ENCODE data around the gene PLPPR3.

The PLPPR3 gene, protein sequence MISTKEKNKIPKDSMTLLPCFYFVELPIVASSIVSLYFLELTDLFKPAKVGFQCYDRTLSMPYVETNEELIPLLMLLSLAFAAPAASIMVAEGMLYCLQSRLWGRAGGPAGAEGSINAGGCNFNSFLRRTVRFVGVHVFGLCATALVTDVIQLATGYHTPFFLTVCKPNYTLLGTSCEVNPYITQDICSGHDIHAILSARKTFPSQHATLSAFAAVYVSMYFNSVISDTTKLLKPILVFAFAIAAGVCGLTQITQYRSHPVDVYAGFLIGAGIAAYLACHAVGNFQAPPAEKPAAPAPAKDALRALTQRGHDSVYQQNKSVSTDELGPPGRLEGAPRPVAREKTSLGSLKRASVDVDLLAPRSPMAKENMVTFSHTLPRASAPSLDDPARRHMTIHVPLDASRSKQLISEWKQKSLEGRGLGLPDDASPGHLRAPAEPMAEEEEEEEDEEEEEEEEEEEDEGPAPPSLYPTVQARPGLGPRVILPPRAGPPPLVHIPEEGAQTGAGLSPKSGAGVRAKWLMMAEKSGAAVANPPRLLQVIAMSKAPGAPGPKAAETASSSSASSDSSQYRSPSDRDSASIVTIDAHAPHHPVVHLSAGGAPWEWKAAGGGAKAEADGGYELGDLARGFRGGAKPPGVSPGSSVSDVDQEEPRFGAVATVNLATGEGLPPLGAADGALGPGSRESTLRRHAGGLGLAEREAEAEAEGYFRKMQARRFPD
- 0 reads per million in 2 donors for total RNA-seq

- DNase-seq: no peak
Observed at GRCh38 chr19:821825-822503, at the start of gene PLPPR3. PLPPR3 (minus strand) TSS chr19:821955; CDS start chr19:821559, 396 bp downstream.

DNA sequence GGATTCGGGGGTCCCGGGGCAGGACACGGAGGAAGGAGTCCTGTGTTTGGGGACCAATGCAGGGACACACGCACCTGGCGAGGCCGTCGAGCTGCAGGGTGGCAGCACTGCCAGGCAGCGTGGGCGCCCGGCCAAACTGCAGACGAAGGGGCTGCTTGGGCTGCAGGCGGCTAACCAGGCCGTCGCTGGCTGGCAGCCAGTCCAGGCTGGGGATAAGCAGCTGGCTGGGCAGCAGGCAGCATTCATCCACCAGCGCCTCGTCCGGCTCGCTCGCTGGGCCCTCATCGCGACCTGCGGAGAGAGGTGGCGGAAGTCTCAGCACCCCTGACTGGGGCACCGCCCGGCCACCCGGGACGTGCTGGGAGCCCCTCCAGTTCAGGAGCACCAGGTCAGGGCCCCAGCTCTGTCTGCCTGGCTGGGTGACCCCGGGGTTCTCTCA is 49.2 kb upstream of the PLPPR3 start:
- DNase-seq: no peak

DNA sequence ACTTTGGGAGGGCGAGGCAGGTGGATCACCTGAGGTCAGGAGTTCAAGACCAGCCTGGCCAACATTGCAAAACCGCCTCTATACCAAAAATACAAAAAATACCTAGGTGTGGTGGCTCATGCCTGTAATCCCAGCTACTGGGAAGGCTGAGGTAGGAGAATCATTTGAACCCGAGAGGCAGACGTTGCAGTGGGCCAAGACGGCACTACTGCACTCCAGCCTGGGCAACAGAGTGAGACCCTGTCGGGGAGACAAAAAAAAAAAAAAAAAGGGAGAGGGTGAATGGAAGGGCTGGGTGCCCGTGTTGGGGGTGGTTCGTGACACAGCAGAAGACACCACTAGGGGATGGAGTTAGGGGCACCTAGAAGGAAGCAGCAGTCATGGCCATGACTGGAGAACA is 48.6 kb upstream of the PLPPR3 start:
- no peak for DNase-seq

DNA sequence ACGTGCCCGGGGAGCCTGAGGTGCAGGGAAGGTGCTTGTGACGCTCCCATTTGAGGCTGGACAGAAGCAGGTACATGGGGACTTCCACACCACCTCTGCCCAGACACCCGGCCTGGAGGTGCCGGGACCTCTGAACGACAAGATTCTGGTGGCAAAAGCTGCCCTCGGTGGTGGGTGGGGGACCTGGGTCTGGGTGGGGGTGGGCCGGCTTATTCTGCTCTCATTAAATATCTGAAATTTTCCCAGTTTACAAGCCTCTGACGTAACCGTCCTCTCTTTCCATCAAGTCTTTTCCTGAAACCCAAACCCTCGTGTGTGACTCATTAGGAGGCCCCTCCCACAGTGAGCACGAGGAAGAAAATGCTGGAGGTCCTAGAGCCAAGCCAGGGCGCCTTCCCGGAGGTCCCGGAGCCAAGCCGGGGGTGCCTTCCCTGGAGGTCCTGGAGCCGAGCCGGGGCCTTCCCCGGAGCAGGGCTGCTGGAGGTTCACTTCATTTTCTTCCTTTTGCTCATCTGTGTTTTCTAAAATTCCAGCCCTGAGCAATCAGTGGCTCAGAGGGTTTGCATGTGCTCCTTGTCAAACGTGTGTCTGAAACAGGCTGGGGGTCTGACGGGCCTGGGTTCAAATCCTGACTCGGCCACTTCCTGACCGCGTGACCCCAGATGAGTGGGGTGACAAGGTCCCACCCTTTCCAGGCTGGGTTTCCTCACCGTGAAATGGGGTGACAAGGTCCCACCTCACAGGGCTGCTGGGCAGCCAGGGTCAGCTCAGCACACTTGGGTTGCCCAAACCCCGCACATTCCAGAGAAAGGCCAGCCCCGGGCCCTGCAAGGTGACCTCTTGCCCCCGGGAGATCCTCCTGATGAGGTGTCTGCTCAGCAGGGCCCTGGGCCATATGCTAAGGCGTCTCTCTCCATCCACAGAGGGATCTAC is 47.8 kb upstream of the PLPPR3 start:
- no peak for DNase-seq

- no peak for DNase-seq
Observed at GRCh38 chr19:868458-869244, 46.9 kb upstream of the PLPPR3 start.

DNA sequence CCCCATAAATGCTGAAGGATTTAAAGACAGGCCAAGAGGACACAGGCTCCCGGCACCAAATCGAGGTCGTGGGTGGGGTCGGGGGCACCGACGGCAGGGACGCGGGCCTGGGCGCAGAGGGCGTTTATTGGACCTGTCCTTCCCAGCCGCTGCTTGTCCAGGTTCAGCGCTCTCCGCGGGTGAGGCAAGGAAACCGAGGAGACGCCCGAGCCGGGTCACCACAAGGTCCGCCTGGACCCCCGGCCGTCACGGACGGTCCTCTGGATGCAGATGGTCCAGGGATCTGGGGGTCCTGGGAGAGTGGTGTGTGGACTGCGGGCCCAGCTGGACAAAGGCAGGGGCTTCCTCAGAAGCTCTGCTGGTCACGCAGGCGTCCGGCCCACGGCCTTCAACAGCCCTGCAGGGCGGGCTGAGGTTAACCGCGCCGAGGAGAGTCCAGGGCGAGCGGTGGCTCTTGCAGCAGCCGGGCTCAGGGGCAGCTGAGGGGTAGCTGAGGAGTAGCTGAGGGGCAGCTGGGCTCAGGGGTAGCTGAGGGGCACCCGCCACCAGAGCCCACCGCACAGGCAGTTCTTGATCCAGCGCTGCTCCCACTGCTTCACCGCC is 46.2 kb upstream of the PLPPR3 start:
- no peak for DNase-seq

GRCh38 chr19:867301-867793 is 45.6 kb upstream of the PLPPR3 start:
- DNase-seq: no peak

GRCh38 chr19:866769-867300 is 45.1 kb upstream of the PLPPR3 start:
- no peak for DNase-seq

- DNase-seq: no peak
Observed at GRCh38 chr19:863315-863620, 41.5 kb upstream of the PLPPR3 start.

- DNase-seq: peak; percentile 79
Observed at GRCh38 chr19:862581-863314, 41.0 kb upstream of the PLPPR3 start.

DNA sequence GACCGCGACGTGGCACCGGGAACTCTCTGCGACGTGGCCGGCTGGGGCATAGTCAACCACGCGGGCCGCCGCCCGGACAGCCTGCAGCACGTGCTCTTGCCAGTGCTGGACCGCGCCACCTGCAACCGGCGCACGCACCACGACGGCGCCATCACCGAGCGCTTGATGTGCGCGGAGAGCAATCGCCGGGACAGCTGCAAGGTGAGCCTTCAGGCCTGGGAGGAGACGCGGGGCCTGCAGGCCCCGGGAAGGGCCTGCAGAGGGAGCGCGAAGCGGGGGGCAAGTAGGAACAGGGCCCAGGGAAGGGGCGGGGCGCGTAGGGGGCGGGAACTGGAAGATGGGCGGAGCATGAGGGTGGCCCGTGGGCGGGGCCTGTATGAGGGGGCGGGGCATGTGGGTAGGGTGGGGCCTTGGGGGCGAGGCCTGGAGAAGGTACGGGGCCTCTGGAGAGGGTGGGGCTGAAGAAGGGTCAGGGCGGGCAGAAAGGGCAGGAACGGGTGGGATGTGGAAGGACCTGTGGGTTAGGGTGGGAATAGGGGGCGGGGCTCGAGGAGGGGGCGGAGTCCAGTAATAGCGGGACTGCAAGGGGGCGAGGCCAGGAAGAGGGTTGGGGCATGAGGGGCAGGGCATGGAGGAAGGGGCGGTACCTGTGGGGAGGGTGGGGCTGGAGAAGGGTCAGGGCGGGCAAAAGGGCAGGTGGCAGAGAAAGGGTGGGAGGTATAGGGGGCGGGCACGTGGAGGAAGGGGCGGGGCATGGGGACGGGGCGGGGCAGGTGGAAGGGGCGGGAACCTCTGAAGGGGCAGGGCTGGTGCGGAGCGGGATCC is 40.2 kb upstream of the PLPPR3 start:
- DNase-seq: peak; percentile 73

GRCh38 chr19:861141-861755 is 39.5 kb upstream of the PLPPR3 start:
- no peak for DNase-seq

DNA sequence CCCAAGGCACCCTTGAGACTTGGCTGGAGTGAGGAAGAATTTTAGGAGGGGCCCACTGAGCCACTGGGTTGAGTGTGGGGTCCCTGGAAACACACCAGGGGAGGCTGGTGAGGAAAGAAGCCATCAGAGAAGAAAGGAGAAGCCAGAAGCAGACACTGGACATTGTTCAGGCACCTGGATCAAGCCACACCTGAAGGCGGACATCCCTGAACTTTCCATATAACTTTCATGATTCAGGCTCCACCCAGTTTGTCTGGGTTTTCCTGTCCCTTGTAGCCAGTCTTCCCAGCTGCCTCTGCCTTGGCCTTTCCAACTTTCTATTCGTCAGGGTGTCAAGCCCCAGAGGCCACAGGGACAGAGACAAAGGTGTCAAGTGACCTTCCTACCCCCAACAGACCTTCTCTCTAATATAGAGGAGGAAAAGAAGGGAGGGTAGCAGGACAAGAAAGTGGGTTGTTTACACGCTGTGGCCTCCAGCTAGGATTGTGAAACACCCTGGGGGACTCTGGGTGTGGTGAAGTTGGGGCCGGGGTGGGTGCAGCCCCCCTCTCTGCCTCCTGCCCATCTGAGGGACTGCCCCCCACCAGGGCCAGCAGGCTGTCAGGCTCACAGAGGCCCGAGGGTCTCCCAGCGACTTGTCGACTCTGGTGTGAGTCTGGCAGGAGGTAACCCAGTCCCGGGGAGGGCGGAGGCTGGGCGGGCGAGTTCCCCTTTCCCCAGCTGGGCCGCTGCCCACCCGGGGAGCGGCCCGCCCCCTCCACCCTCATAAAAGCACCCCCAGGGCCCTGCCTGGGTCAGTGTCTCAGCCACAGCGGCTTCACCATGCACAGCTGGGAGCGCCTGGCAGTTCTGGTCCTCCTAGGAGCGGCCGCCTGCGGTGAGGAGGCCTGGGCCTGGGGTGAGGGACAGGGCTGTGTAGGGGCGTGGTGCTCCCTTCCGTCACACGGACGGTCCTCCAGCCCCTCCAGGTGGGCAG is 37.4 kb upstream of the PLPPR3 start, which contains the start of gene CFD:
TSS of gene CFD (plus strand) at position 797 of the 976 bp plus-strand sequence. CDS start at position 823, 26 bp downstream.
- DNase-seq: no peak

- no peak for DNase-seq
Observed at GRCh38 chr19:858284-858683, 36.5 kb upstream of the PLPPR3 start.

- DNase-seq: no peak
Observed at GRCh38 chr19:855566-856120, 33.9 kb upstream of the PLPPR3 start.

DNA sequence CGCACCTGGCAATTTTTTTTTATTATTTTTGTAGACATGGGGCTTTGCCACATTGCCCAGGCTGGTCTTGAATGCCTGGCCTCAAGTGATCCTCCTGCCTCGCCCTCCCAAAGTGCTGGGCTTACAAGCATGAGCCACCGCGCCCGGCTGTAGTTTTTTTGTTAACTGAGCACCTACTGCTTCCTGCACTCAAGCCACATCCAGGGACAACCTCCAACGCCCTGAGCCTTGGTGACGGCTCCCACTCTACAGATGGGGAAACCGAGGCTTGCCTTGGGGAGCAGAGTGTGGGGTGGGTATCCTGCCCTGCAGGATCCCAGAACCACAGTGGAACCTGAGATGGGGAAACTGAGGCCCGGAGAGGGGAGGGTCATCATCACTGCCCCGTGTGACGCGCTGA is 33.4 kb upstream of the PLPPR3 start:
- no peak for DNase-seq

DNA sequence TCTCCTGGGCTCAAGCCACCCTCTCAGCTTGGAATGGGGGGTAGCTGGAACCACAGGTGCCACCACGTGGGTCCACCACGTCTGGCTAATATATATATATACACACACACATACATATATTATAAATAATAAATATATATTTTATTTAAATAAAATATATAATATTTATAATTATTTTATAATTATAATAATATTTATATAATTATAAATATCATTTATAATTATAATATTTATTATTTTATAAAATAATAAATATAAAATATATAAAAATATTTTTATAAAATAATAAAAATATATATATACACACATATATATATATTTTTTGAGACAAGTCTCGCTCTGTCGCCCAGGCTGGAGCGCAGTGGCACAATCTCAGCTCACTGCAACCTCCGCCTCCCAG is 32.8 kb upstream of the PLPPR3 start:
- DNase-seq: no peak
